T-helper 2 cell treated with Interferon-gamma antibody and Interleukin-4, amounts not matched to agents 5 μg/mL and 100 μg/mL, for 36 hours (primary cell): ENCODE data around the gene RERE.

Experiments used
- DNase-seq: peaks from one replicate; pipeline ENCODE4 v3.0.0; 2021; ENCODE audit warnings: low spot score
- H3K27ac Mint-ChIP-seq: one replicate; pipeline ENCODE4 v1.8.0; 2021; ENCODE audit warnings: mild to moderate bottlenecking, mixed read lengths
- H3K27me3 Mint-ChIP-seq: one replicate; pipeline ENCODE4 v1.8.0; 2021; ENCODE audit warnings: low read depth, mixed read lengths
- H3K36me3 Mint-ChIP-seq: one replicate; pipeline ENCODE4 v1.8.0; 2021; ENCODE audit warnings: low read depth, mixed read lengths
- H3K4me1 Mint-ChIP-seq: one replicate; pipeline ENCODE4 v1.8.0; 2021; ENCODE audit warnings: low read depth, mixed read lengths
- H3K4me3 Mint-ChIP-seq: one replicate; pipeline ENCODE4 v1.8.0; 2022; ENCODE audit warnings: mild to moderate bottlenecking, moderate library complexity, mixed read lengths
- H3K9me3 Mint-ChIP-seq: one replicate; pipeline ENCODE4 v1.8.0; 2021; ENCODE audit warnings: mixed read lengths

The RERE gene

DNA sequence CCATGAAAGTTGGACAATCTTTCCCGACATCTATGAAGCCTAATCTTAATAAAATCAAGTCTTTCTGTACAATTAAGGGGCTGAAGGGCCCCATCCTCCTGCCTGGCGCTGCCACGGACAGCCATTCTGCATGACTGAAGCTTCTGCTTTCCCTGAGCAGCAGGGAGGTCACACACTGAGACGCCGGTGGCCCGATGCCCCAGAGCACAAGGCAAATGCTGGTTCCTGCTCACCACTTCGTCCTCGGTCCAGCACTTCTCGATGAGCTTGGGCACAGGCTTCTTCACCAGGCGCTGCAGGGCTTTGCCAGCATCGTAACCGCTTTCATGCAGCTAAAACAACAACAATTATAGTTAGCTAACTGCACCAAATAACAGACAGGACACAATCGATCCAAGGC is 351.7 kb downstream of the RERE start:
- Mint-ChIP-seq H3K27ac (no peak overlapping the region), H3K36me3 (peaks cover 18% of the 10 kb centered on the region), H3K4me3 (no peak overlapping the region), H3K9me3 (no peaks in the 10 kb centered on the region), H3K4me1 (peaks cover 20% of the 10 kb centered on the region), H3K27me3 (no peaks in the 10 kb centered on the region)
- no peak for DNase-seq

- Mint-ChIP-seq H3K36me3 (peaks cover 18% of the 10 kb centered on the region), H3K27ac (no peak overlapping the region), H3K9me3 (no peaks in the 10 kb centered on the region), H3K4me3 (no peak overlapping the region), H3K4me1 (peaks cover 20% of the 10 kb centered on the region), H3K27me3 (no peaks in the 10 kb centered on the region)
- DNase-seq: no peak
Observed at GRCh38 chr1:8465013-8465412, 352.4 kb downstream of the RERE start.

DNA sequence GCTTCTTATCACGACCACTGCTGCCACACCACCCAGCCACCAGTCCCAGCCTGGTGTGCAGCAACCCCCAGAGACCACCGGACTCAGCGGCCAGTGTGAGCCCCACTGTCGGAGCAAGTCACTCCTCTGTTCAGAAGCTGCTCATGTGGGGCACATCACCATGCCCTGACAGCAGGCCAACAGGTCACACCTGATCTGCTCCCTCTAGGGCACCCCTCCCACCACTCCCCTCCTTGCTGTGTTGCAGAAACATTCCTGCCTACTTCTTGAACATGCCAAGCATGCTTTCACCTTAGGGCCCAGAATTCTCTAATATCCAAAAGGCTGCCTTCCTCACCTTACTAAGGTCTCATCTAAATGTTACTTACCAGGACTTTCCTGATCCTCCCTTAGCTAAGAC is 353.1 kb downstream of the RERE start:
- Mint-ChIP-seq H3K4me3 (no peak overlapping the region), H3K4me1 (peaks cover 21% of the 10 kb centered on the region), H3K27ac (no peak overlapping the region), H3K36me3 (peaks cover 18% of the 10 kb centered on the region), H3K27me3 (no peaks in the 10 kb centered on the region), H3K9me3 (no peaks in the 10 kb centered on the region)
- no peak for DNase-seq

DNA sequence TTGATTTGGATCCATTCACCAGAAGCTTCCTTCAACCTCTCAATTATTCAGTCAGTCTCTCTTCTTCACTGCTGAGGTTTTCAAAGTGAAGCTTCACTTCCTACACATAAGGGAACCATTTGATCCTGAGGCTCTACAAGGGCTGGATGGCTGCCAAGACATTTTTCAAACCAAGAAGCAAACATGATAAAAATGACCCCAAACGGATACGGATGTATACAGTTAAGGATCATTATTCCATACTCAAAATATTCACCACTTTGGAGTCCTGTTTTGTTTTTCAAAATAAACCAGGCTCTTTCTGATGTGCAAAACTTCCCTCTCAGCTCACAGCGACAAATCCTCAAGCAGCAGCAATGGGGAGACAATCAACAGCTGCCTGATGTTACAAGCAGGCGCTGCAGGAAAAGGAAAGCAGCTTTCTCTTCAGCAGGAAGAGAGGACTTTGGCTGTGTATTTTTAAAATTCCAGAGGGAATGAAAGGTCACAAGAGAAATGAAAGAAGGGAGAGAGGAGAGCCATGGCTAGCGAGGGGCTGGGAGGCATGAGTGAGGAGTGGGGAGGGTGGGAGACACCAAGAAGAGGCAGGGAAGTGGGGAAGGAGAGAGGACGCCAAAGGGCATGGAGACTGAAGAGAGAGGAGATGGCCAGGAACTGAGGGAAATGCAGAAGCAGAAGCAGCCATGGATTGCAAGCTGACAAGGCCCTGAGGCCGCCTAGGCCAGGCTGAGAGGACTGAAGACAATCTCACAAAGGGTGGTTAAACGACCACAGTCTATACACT is 354.1 kb downstream of the RERE start:
- no peak for DNase-seq
- Mint-ChIP-seq H3K4me1 (peaks cover 23% of the 10 kb centered on the region), H3K9me3 (no peaks in the 10 kb centered on the region), H3K27ac (peak overlapping the region; percentile 52), H3K36me3 (peaks cover 18% of the 10 kb centered on the region), H3K4me3 (no peak overlapping the region), H3K27me3 (no peaks in the 10 kb centered on the region)

- peaks cover 18% of the 10 kb centered on the region for H3K36me3 Mint-ChIP-seq
- H3K4me1 Mint-ChIP-seq: peaks cover 30% of the 10 kb centered on the region
- H3K27ac Mint-ChIP-seq: no peak overlapping the region
- H3K27me3 Mint-ChIP-seq: no peaks in the 10 kb centered on the region
- H3K9me3 Mint-ChIP-seq: no peaks in the 10 kb centered on the region
- no peak for DNase-seq
- H3K4me3 Mint-ChIP-seq: no peak overlapping the region
Observed at GRCh38 chr1:8462371-8462892, 355.0 kb downstream of the RERE start.

- H3K4me3 Mint-ChIP-seq: no peak overlapping the region
- peaks cover 20% of the 10 kb centered on the region for H3K36me3 Mint-ChIP-seq
- peaks cover 33% of the 10 kb centered on the region for H3K4me1 Mint-ChIP-seq
- no peaks in the 10 kb centered on the region for H3K9me3 Mint-ChIP-seq
- H3K27ac Mint-ChIP-seq: no peak overlapping the region
- H3K27me3 Mint-ChIP-seq: no peaks in the 10 kb centered on the region
- no peak for DNase-seq
Observed at GRCh38 chr1:8461351-8462110, 355.9 kb downstream of the RERE start.

GRCh38 chr1:8460784-8461183 is 356.7 kb downstream of the RERE start:
- Mint-ChIP-seq H3K36me3 (peaks cover 18% of the 10 kb centered on the region), H3K27me3 (no peaks in the 10 kb centered on the region), H3K4me1 (peaks cover 33% of the 10 kb centered on the region), H3K9me3 (no peaks in the 10 kb centered on the region), H3K27ac (no peak overlapping the region), H3K4me3 (no peak overlapping the region)
- DNase-seq: no peak

DNA sequence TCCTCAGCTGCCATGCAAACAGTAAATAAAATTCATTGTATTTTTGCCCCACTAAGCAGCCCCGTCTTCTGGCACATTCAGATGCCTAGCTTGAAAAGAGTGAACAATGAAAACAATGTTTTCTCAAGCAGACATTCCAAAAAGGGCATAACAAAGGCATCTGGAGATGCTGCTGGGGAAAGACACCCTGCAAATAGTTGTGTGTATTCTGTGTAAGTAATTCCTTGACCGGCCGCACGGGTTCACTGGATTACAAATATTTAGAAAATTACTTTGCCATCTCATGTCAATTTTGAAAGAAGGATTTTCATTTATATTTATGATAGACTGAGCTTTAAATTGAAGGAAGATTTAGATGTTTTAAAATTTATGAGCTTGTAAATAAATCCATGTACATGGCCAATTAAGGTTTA is 357.3 kb downstream of the RERE start:
- peaks cover 18% of the 10 kb centered on the region for H3K36me3 Mint-ChIP-seq
- no peaks in the 10 kb centered on the region for H3K27me3 Mint-ChIP-seq
- no peak overlapping the region for H3K27ac Mint-ChIP-seq
- no peak for DNase-seq
- H3K4me3 Mint-ChIP-seq: no peak overlapping the region
- H3K9me3 Mint-ChIP-seq: no peaks in the 10 kb centered on the region
- H3K4me1 Mint-ChIP-seq: peaks cover 32% of the 10 kb centered on the region

DNA sequence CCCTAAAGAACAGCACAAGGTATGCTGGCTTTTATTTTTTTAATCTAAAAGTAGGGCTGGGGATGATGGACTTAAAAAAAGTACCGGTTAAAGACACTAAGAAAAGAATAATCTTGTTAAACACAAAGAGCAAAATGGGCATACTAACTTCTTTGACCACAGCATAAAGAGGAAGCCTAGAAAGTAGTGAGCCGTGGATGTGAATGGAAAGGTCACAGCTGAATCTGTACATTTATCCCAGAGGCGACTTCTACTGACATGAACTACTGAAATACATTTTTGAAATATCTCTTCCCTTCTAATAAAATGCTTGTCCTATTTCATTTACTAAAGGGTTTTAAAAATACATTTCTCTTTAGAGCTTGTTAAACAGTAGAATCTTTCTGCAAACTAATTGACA is 358.8 kb downstream of the RERE start:
- Mint-ChIP-seq H3K27me3 (no peaks in the 10 kb centered on the region), H3K4me3 (no peak overlapping the region), H3K4me1 (peaks cover 27% of the 10 kb centered on the region), H3K9me3 (no peaks in the 10 kb centered on the region), H3K36me3 (peaks cover 17% of the 10 kb centered on the region), H3K27ac (no peak overlapping the region)
- DNase-seq: no peak

DNA sequence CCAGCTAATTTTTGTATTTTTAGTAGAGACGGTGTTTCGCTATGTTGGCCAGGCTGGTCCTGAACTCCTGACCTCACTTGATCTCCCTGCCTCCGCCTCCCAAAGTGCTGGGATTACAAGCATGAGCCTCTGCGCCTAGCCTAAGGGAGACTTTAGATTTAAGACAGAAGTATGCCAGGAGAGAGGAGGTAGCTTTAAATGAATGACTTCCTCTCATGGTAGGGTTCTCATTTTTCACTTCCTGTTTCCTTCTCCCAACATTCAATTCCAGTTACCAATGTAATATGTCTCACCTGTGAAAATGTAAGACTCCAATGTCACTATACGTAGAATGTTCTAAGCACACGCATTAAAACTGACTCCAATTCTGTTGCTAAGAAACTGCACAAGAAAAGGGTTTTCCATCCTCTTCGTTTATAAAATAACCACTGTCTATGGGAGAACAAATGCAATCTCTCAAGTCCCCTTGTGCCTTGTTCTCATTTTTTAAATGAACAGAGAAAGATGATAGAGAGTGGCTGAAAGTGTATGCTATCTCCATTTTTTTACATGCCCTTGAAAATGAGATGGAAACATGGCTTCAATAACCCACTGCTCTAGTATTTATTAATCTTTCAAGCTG is 359.6 kb downstream of the RERE start:
- no peaks in the 10 kb centered on the region for H3K27me3 Mint-ChIP-seq
- H3K36me3 Mint-ChIP-seq: peaks cover 16% of the 10 kb centered on the region
- H3K4me3 Mint-ChIP-seq: no peak overlapping the region
- DNase-seq: no peak
- no peaks in the 10 kb centered on the region for H3K9me3 Mint-ChIP-seq
- H3K27ac Mint-ChIP-seq: no peak overlapping the region
- peaks cover 20% of the 10 kb centered on the region for H3K4me1 Mint-ChIP-seq

GRCh38 chr1:8456991-8457390 is 360.4 kb downstream of the RERE start:
- Mint-ChIP-seq H3K4me3 (no peak overlapping the region), H3K27ac (no peak overlapping the region), H3K4me1 (peaks cover 19% of the 10 kb centered on the region), H3K27me3 (no peaks in the 10 kb centered on the region), H3K36me3 (peaks cover 14% of the 10 kb centered on the region), H3K9me3 (no peaks in the 10 kb centered on the region)
- no peak for DNase-seq

DNA sequence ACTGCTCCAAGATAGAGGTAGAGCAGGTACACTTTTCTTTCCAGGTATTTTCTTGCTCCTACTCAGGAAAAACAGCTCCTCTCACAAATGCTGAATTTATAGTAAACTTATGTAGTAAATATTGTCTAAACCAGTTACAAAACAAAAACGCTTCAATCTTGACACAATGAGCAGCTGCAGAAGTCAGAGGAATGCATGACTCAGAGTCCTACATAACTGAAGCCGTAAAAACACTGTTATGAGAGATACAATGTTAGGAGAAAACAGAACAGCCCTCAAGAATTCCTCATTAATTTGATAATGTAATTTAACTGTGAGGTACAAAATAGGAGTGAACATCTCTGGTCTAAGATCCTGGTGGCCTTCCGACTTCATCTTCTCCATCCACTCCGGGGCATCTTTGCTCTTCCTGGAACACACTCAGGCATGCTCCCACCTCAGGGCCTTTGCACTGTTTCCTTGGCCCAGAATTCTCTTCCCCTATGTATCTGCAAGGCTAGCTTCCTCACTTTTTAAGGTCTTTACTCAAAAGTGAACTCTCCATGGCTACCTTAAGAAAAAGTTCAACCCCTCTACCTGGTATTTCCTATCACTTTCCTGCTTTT is 361.0 kb downstream of the RERE start:
- Mint-ChIP-seq H3K27ac (no peak overlapping the region), H3K4me1 (peaks cover 17% of the 10 kb centered on the region), H3K36me3 (peaks cover 12% of the 10 kb centered on the region), H3K27me3 (no peaks in the 10 kb centered on the region), H3K4me3 (no peak overlapping the region), H3K9me3 (no peaks in the 10 kb centered on the region)
- no peak for DNase-seq

DNA sequence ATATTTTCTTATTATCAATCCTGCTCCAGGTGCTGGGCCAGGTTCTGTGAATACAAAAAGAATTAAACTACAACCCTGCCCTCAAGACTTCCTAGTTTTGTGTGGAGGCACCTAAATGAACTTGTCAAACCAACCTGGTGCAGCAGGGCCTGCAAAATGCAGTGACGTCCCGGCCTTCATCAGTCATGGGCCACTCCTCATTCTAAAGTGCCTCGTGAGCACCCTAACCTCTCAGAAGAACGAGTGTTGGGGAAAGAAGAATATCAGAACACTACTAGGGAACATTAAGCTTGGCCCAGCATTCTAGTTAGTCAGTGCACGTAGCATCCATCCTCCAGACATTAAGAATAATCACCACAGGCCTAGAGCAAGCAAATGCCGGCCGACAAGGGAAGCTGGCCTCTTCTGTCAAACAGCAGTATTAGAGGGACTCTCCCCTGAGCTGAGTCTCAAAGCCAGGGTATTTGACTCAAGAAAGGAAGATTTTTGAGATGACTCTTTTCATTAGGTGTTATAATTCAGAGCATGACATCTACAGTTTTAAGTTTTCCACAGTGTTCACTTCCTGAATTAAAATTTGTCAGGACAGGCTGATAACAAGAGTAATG is 361.6 kb downstream of the RERE start:
- no peak for DNase-seq
- H3K36me3 Mint-ChIP-seq: peaks cover 11% of the 10 kb centered on the region
- H3K27me3 Mint-ChIP-seq: no peaks in the 10 kb centered on the region
- no peaks in the 10 kb centered on the region for H3K9me3 Mint-ChIP-seq
- peaks cover 13% of the 10 kb centered on the region for H3K4me1 Mint-ChIP-seq
- no peak overlapping the region for H3K4me3 Mint-ChIP-seq
- H3K27ac Mint-ChIP-seq: no peak overlapping the region
